GM18867 (cell line): ENCODE measurements around the gene SLC9A3.
"Not testable (repeated sequence)": the region's sequence is repeated elsewhere in the genome, so short reads cannot be mapped to it uniquely, and the experiment has no call there.

ENCODE experiments used
- ATAC-seq: cut with Tn5 transposase; IDR thresholded peaks from one replicate; pipeline ENCODE4 v1.9.1; 2021; ENCODE audit warnings: mild to moderate bottlenecking, moderate library complexity; ENCODE audit not compliant: unreplicated experiment

Gene SLC9A3

GRCh38 chr5:511476-511875, 12.8 kb downstream of the SLC9A3 start:
- ATAC-seq: no peak

GRCh38 chr5:510521-510920, 13.7 kb downstream of the SLC9A3 start:
- ATAC-seq: no peak

- ATAC-seq: no peak
These were observed 14.6 kb downstream of the SLC9A3 start for GRCh38 chr5:509611-510185.

GRCh38 chr5:507986-508575, 16.2 kb downstream of the SLC9A3 start:
- ATAC-seq: not testable (repeated sequence)

- no peak for ATAC-seq
These were observed 18.2 kb downstream of the SLC9A3 start for GRCh38 chr5:505951-506525.

GRCh38 chr5:504326-505154, 19.7 kb downstream of the SLC9A3 start:
- ATAC-seq: no peak

- no peak for ATAC-seq
These were observed 21.7 kb downstream of the SLC9A3 start for GRCh38 chr5:502325-503079.

- ATAC-seq: no peak
These were observed 22.4 kb downstream of the SLC9A3 start for GRCh38 chr5:501831-502184.

- no peak for ATAC-seq
These were observed 23.0 kb downstream of the SLC9A3 start for GRCh38 chr5:501105-501830.

GRCh38 chr5:500491-500890, 23.8 kb downstream of the SLC9A3 start:
- no peak for ATAC-seq

GRCh38 chr5:499233-500209, 24.7 kb downstream of the SLC9A3 start:
- no peak for ATAC-seq

- no peak for ATAC-seq
These were observed 26.3 kb downstream of the SLC9A3 start for GRCh38 chr5:497871-498509.

GRCh38 chr5:497090-497700, 27.1 kb downstream of the SLC9A3 start:
- ATAC-seq: no peak

GRCh38 chr5:496028-496427, 28.2 kb downstream of the SLC9A3 start:
- ATAC-seq: no peak

- no peak for ATAC-seq
These were observed 29.5 kb downstream of the SLC9A3 start for GRCh38 chr5:494667-495255.

- ATAC-seq: no peak
These were observed 30.5 kb downstream of the SLC9A3 start for GRCh38 chr5:493758-494157.

- ATAC-seq: no peak
These were observed 31.0 kb downstream of the SLC9A3 start for GRCh38 chr5:493119-493701.
